Ishikawa (cell line): ENCODE results near the gene FADS2.

Experiments
- CEBPB ChIP-seq: IDR thresholded peaks from 2 replicates; pipeline ENCODE4 v1.6.1; 2012
- CREB1 ChIP-seq: IDR thresholded peaks from 2 replicates; pipeline ENCODE4 v1.6.1; 2012; ENCODE audit warnings: low read depth
- EGR1 ChIP-seq: IDR thresholded peaks from 2 replicates; pipeline ENCODE4 v1.6.1; 2012
- EP300 ChIP-seq: IDR thresholded peaks from 2 replicates; pipeline ENCODE4 v1.6.1; 2012; ENCODE audit warnings: borderline replicate concordance
- FOXM1 ChIP-seq: IDR thresholded peaks from 2 replicates; pipeline ENCODE4 v1.6.1; 2012; ENCODE audit warnings: low read depth, borderline replicate concordance
- MAX ChIP-seq: IDR thresholded peaks from 2 replicates; pipeline ENCODE4 v1.6.1; 2012
- NFIC ChIP-seq: IDR thresholded peaks from 2 replicates; pipeline ENCODE4 v1.6.1; 2012
- RAD21 ChIP-seq: IDR thresholded peaks from 2 replicates; pipeline ENCODE4 v1.6.1; 2012; ENCODE audit warnings: low read depth
- REST ChIP-seq: IDR thresholded peaks from 2 replicates; pipeline ENCODE4 v1.6.1; 2012; ENCODE audit warnings: low read depth, mild to moderate bottlenecking
- TCF12 ChIP-seq: IDR thresholded peaks from 2 replicates; pipeline ENCODE4 v1.6.1; 2012; ENCODE audit warnings: low read depth
- TEAD4 ChIP-seq: IDR thresholded peaks from 2 replicates; pipeline ENCODE4 v1.6.1; 2012
- USF1 ChIP-seq: IDR thresholded peaks from 2 replicates; pipeline ENCODE4 v1.6.1; 2012
- YY1 ChIP-seq: IDR thresholded peaks from 2 replicates; pipeline ENCODE4 v1.6.1; 2012; ENCODE audit warnings: low read depth
- ZBTB7A ChIP-seq: IDR thresholded peaks from 2 replicates; pipeline ENCODE4 v1.6.1; 2012; ENCODE audit warnings: low read depth

FADS2 gene

GRCh38 chr11:61911128-61911700 is 83.1 kb downstream of the FADS2 start:
- TF ChIP-seq FOXM1 (no peak), EGR1 (no peak), YY1 (no peak), TEAD4 (no peak), USF1 (no peak), MAX (no peak)

- TF ChIP-seq REST (no peak), MAX (no peak), EGR1 (no peak), CEBPB (no peak), CREB1 (no peak), USF1 (no peak), NFIC (no peak), FOXM1 (no peak), TEAD4 (no peak), YY1 (no peak), TCF12 (no peak), ZBTB7A (no peak), RAD21 (no peak)
Observed at GRCh38 chr11:61911701-61912529, 83.8 kb downstream of the FADS2 start.

GRCh38 chr11:61912530-61912898 is 84.4 kb downstream of the FADS2 start:
- no peak for TF ChIP-seq CREB1
- TF ChIP-seq NFIC: no peak
- TF ChIP-seq EGR1: no peak
- no peak for TF ChIP-seq YY1
- no peak for TF ChIP-seq REST
- no peak for TF ChIP-seq RAD21
- TF ChIP-seq MAX: no peak
- TF ChIP-seq EP300: no peak
- TF ChIP-seq TCF12: no peak
- no peak for TF ChIP-seq FOXM1
- TF ChIP-seq TEAD4: no peak

GRCh38 chr11:61912991-61913698 is 85.0 kb downstream of the FADS2 start:
- TF ChIP-seq TEAD4: no peak
- no peak for TF ChIP-seq RAD21
- TF ChIP-seq CREB1: no peak
- no peak for TF ChIP-seq ZBTB7A
- TF ChIP-seq EP300: no peak
- no peak for TF ChIP-seq TCF12
- no peak for TF ChIP-seq MAX
- TF ChIP-seq YY1: no peak
- no peak for TF ChIP-seq EGR1
- TF ChIP-seq NFIC: no peak
- no peak for TF ChIP-seq USF1
